Ecto neural progenitor cell (in vitro differentiated cells): ENCODE results near the gene RPL13A.
A peak's percentile ranks its signal among the peaks of the same experiment; 100 is the strongest.
"Not testable (repeated sequence)": the region's sequence is repeated elsewhere in the genome, so short reads cannot be mapped to it uniquely, and the experiment has no call there.

Experiments
- DNase-seq: peaks from one replicate; pipeline ENCODE4 v3.0.0-alpha.2; 2018; ENCODE audit warnings: low spot score

RPL13A gene

GRCh38 chr19:49487277-49488045, at the start of gene RPL13A:
Gene RPL13A (plus strand): TSS chr19:49487608. CDS start chr19:49487630, 22 bp downstream.
- peak; percentile 100 for DNase-seq

- DNase-seq: no peak
Observed at GRCh38 chr19:49438261-49438660, 49.1 kb upstream of the RPL13A start.

GRCh38 chr19:49439836-49440235, 47.6 kb upstream of the RPL13A start:
- DNase-seq: no peak

GRCh38 chr19:49440439-49441209, 46.8 kb upstream of the RPL13A start:
- DNase-seq: no peak

- peak; percentile 85 for DNase-seq
Observed at GRCh38 chr19:49441210-49441959, 46.0 kb upstream of the RPL13A start, which contains the start of gene SLC17A7. Gene SLC17A7 (minus strand): TSS chr19:49441527. CDS start chr19:49441379, 148 bp downstream.

GRCh38 chr19:49441960-49442350, 45.5 kb upstream of the RPL13A start:
- DNase-seq: no peak

- DNase-seq: no peak
Observed at GRCh38 chr19:49442354-49442753, 45.1 kb upstream of the RPL13A start.

GRCh38 chr19:49442771-49443365, 44.5 kb upstream of the RPL13A start:
- peak; percentile 98 for DNase-seq

- peak; percentile 96 for DNase-seq
Observed at GRCh38 chr19:49443366-49444099, 43.9 kb upstream of the RPL13A start.

- DNase-seq: not testable (repeated sequence)
Observed at GRCh38 chr19:49444100-49444700, 43.2 kb upstream of the RPL13A start.

- no peak for DNase-seq
Observed at GRCh38 chr19:49445997-49446396, 41.4 kb upstream of the RPL13A start.

GRCh38 chr19:49447485-49448431, 39.6 kb upstream of the RPL13A start:
- DNase-seq: no peak

GRCh38 chr19:49448432-49448786, 39.0 kb upstream of the RPL13A start:
- DNase-seq: no peak

- no peak for DNase-seq
Observed at GRCh38 chr19:49450405-49450804, 37.0 kb upstream of the RPL13A start.

GRCh38 chr19:49451430-49452181, 35.8 kb upstream of the RPL13A start, which contains the start of gene PIH1D1:
Gene PIH1D1 (minus strand): TSS chr19:49451814. CDS start chr19:49451574, 240 bp downstream.
- peak; percentile 95 for DNase-seq

GRCh38 chr19:49453013-49453756, 34.2 kb upstream of the RPL13A start, which contains the start of gene ALDH16A1:
Gene ALDH16A1 (plus strand): TSS chr19:49453225. CDS start chr19:49453332, 107 bp downstream.
- DNase-seq: peak; percentile 100

GRCh38 chr19:49453757-49454240, 33.6 kb upstream of the RPL13A start:
- no peak for DNase-seq

- DNase-seq: no peak
Observed at GRCh38 chr19:49455773-49456172, 31.6 kb upstream of the RPL13A start.
